Bronchial epithelial cell (primary cell): ENCODE measurements around the gene DAB2IP. TPM values are rescaled to one million over a fixed set of nuclear protein-coding genes. Genes with fewer than 3 reads are reported as not detected.

Source experiments
- DNase-seq: peaks from one replicate; pipeline ENCODE4 v3.0.0-alpha.2; 2010; ENCODE audit warnings: low read depth
- FAIRE-seq: peaks from 2 replicates; lab custom pipeline; 2011; peaks lifted over from hg19 to GRCh38; lab: Jason Lieb, UNC
- H3K27me3 ChIP-seq: 2 replicates; pipeline ENCODE4 v1.5.1; 2011; ENCODE audit warnings: low read length; ENCODE audit not compliant: control insufficient read depth, insufficient read depth
- H3K36me3 ChIP-seq: 2 replicates; pipeline ENCODE4 v1.5.1; 2011; ENCODE audit warnings: low read length; ENCODE audit not compliant: control insufficient read depth, insufficient read depth
- H3K4me3 ChIP-seq: 2 replicates; pipeline ENCODE4 v1.5.1; 2011; ENCODE audit warnings: mild to moderate bottlenecking, low read depth, low read length, control low read depth
- total RNA-seq: library from RNA; depleted of rRNA; stranded (reverse); fragments of >200 nt; gene quantifications from 2 replicates; pipeline ENCODE4 v1.2.1, GENCODE V29; 2014
- TF ChIP-seq, protein P1 (sequence below): IDR thresholded peaks from 2 replicates; pipeline ENCODE4 v1.5.1; 2011; ENCODE audit warnings: mild to moderate bottlenecking, moderate library complexity, low read length, control low read depth, inconsistent platforms; ENCODE audit not compliant: insufficient read depth, severe bottlenecking

Gene DAB2IP
- total RNA-seq, 1 donor from 2014 or later = 8.4 TPM

DNA sequence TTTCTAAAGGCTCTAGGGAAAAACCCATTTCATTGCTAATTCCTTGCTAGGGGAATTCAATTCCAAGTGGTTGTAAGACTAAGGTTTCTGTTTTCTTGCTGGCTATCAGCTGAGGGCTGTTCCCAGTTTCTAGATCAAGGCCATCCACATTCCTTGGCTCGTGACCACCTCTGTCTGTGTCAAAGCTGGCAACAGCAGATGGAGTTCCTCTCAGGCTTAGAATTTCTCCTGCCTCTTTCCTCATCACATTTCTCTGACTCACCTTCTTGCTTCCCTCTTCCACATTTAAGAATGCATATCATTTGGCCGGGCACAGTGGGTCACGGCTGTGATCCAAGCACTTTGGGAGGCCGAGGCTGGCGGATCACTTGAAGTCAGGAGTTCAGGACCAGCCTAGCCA, 19.0 kb downstream of the DAB2IP start:
- Histone ChIP-seq H3K4me3 (no peak overlapping the region), H3K36me3 (no peaks in the 10 kb centered on the region), H3K27me3 (no peaks in the 10 kb centered on the region)
- FAIRE-seq (no peak), DNase-seq (no peak)
- TF ChIP-seq, protein P1, sequence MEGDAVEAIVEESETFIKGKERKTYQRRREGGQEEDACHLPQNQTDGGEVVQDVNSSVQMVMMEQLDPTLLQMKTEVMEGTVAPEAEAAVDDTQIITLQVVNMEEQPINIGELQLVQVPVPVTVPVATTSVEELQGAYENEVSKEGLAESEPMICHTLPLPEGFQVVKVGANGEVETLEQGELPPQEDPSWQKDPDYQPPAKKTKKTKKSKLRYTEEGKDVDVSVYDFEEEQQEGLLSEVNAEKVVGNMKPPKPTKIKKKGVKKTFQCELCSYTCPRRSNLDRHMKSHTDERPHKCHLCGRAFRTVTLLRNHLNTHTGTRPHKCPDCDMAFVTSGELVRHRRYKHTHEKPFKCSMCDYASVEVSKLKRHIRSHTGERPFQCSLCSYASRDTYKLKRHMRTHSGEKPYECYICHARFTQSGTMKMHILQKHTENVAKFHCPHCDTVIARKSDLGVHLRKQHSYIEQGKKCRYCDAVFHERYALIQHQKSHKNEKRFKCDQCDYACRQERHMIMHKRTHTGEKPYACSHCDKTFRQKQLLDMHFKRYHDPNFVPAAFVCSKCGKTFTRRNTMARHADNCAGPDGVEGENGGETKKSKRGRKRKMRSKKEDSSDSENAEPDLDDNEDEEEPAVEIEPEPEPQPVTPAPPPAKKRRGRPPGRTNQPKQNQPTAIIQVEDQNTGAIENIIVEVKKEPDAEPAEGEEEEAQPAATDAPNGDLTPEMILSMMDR = no peak

DNA sequence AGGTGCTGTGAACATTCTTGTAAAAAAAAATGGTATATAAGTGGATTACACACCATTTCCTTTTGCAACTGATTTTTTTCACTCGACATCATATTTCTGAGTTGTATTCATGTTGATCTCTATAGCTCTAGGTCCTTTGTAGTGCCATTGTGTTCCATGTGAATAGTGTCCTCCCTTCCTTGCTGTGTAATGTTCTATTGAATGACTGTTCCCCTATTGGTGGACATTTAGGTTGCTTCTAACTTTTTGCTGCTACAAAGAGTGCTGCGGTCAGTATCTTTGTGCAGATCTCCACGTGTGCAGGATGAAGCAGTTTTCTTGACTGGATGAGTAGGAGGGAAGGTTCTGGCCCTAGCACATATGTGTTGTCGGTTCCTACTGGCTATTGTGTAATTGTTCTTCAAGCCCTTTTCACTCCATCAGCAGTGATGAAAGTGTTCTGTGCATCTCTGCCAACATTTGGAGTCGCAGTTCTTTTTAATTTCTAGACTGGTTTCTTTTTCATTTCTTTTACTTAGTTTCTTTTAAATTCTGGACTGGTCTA, 20.2 kb downstream of the DAB2IP start:
- DNase-seq (no peak), FAIRE-seq (no peak)
- TF ChIP-seq, protein P1 = no peak
- no peaks in the 10 kb centered on the region for H3K36me3 ChIP-seq
- no peaks in the 10 kb centered on the region for H3K27me3 ChIP-seq
- H3K4me3 ChIP-seq = no peak overlapping the region

DNA sequence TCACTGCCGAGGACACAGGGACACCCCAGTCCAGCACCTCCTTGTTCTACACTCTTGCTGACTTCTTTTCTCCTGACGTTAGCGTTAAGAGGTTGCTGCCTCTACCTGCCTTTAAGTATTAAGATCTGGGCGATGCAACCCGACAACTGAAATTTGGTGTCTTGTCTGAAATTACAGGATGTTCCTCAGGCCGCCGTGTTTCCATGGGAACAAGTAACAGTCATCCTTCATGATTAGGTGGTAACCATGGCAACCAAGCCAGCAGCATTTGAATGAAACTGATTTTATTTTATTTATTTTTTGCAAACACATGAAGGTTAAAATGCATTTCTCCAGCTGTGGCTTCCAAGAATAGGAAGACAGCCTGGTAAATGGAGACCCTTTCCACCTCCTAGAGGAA, 20.8 kb downstream of the DAB2IP start:
- FAIRE-seq = no peak
- H3K4me3 ChIP-seq = no peak overlapping the region
- H3K27me3 ChIP-seq = no peaks in the 10 kb centered on the region
- TF ChIP-seq, protein P1 = no peak
- H3K36me3 ChIP-seq = no peaks in the 10 kb centered on the region
- no peak for DNase-seq

DNA sequence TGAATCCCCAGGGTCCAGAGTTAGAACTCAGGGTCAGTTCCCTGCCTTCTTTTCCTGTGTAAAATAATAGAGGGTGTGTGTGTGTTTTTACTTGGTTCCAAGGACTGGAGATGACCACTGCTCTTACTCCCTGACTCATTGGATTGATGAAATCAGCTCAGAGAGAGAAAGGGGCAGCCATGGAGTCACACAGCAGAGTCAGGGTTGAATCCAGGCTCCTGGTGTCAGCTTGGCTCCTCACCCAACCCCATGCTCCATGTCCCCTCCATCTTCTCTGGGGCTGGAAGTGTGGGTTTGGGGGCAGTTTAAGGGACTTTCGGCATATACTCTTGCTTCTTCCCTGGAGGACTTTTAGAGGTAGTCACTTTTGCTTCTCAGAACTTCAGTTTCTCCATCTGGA, 21.6 kb downstream of the DAB2IP start:
- H3K27me3 ChIP-seq = no peaks in the 10 kb centered on the region
- H3K4me3 ChIP-seq = no peak overlapping the region
- FAIRE-seq (no peak), DNase-seq (no peak)
- no peaks in the 10 kb centered on the region for H3K36me3 ChIP-seq
- TF ChIP-seq, protein P1 = no peak

DNA sequence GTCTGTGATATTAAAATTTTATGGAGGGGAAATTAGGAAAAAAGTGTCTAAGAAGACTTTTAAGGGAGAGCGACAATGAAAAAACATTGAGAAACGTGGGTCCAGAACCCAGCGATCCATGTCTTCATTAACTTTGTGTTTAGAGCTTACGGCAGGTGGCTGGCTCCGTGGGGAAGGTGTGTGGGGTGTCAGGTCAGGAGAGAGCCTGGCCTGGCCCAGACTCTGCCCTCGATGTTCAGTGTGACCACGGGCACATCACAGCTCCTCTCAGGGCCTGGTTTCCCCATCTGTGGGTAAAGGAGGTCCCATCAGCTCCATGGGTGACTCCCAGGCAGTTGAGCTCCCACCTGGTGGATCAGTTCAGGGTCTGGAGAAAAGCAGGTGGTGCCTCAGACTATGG, 22.1 kb downstream of the DAB2IP start:
- Histone ChIP-seq H3K36me3 (no peaks in the 10 kb centered on the region), H3K27me3 (no peaks in the 10 kb centered on the region), H3K4me3 (no peak overlapping the region)
- DNase-seq (no peak), FAIRE-seq (peak; percentile 32)
- TF ChIP-seq, protein P1 = no peak

DNA sequence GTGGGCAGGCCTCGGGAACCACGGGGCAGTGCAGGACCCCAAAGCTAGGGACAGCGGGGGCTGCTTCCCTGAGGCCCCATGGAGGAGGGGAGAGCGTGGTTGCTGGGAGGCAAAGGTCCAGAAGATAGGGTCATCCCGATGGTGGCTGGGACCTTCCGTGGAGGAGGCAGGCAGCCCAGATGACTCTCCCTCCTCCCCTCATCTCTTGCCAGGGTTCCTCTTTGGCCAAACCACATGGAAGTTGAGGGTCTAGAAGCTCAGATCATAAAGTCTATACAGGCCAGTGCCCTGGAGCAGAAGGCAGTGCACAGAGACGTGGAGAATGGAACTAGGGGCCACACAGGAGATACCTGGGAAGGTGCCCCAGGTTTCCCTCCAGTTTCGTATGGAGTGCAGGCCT, 22.6 kb downstream of the DAB2IP start:
- DNase-seq (no peak), FAIRE-seq (no peak)
- TF ChIP-seq, protein P1 = no peak
- Histone ChIP-seq H3K27me3 (no peaks in the 10 kb centered on the region), H3K36me3 (no peaks in the 10 kb centered on the region), H3K4me3 (no peak overlapping the region)
